DMS 273 treated with DMSO at 0.1 percent for 48 hours (cell line): ENCODE data around the gene PURA.
A peak's percentile ranks its signal among the peaks of the same experiment; 100 is the strongest.
"Not testable (repeated sequence)": the region's sequence is repeated elsewhere in the genome, so short reads cannot be mapped to it uniquely, and the experiment has no call there.

ENCODE experiments used
- DNase-seq: peaks from one replicate; lab custom pipeline; 2025; lab: John Stamatoyannopoulos, UW

PURA gene

DNA sequence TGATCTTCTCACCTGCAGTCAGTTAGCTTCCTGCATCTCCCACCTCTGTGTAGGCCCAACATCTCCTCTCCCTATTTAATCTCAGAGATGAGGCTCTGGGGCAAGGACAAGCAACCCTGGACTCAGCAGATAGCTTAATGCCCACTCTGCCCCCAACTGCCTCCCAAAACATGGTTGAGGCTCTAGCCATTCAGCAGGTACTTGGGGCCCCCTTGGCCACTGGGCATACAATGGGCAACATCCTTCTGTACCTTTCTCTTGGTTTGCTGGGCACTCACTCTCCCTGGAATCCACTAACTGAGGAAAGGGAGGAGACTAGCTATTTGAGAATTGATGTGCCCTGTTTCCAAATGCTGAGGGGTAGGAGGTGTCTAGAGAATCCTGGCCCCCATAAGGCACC is 21.2 kb downstream of the PURA start:
- no peak for DNase-seq

DNA sequence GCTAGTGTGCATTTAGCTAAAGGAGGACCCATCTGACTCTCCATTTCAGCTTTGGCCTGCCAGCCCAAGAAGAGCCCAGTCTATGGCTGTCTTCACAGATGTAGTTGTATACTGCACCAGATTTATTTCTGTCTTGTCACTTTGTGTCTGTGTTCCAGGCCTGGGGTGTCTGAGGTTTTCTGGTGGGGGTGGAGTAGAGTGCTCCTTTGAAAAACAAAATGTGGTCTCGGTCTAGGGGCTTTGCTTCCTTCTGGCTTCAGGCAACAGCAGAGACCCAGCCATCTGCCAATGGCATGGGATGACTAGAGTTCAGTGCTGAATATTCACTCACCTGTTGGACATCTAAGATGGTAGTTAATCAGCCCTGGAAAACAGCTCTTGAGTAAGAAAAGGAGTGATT is 22.7 kb downstream of the PURA start:
- no peak for DNase-seq

GRCh38 chr5:140140435-140140834 is 26.5 kb downstream of the PURA start:
- DNase-seq, result no peak

DNA sequence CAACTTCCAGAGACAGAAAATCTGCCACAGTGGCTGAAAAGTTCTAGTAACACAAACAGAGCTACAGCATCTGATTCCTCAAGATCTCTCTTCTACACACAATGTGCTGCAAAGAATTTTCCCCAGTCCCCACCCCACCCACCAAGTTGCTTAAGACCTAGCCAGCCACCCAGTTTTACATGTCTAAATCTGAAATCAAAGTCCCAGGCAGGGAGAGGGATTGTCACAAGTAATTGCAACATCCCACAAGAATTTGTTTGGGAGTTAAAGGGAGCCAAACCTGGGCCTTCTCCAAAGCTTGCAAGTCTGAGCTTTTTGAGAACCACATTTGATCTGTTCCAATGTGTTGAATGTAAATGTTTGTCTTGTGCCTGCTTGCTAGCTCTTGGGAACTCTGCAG is 27.3 kb downstream of the PURA start:
- no peak for DNase-seq

DNA sequence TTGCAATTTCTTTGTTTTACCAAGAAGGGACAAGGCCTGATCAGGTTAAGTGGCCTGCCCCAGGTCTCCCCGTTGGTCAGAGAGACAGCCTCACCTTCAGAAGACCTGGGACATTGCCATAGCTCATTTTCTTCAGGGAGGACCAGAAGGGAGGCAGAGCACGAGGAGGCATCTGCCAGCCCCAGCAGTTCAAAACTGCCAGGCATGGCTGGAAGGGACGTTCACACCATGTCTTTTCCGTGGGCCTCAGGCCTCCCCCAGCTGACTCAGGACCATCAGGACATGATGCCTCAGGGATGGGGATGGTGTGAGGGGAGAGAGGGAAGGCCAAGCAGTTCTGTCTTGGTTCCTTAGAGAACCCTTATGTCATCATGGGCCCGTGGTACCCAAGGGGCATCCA is 28.3 kb downstream of the PURA start:
- no peak for DNase-seq

- no peak for DNase-seq
Measured at GRCh38 chr5:140142856-140143255, 28.9 kb downstream of the PURA start.

GRCh38 chr5:140143521-140144258 is 29.8 kb downstream of the PURA start:
- DNase-seq, result no peak

DNA sequence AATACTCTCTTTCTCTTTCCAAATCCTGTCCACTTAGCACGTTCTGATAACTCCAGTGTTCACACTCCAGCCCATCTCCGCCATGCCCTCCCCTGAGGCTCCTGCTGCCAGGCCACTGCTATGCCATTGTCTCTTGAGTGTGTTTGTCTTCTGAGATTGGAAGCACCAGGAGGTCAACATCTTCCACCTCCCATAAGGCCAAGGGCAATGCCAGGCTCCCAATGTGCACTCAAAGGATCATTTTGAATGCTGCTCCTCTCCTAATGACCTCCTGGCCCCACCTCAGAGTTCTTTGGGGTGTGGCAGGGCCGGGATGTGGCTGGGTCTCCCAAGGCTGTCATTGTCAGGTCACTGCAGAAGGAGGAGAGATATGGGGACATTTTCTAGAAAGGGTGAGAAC is 31.3 kb downstream of the PURA start:
- no peak for DNase-seq

DNA sequence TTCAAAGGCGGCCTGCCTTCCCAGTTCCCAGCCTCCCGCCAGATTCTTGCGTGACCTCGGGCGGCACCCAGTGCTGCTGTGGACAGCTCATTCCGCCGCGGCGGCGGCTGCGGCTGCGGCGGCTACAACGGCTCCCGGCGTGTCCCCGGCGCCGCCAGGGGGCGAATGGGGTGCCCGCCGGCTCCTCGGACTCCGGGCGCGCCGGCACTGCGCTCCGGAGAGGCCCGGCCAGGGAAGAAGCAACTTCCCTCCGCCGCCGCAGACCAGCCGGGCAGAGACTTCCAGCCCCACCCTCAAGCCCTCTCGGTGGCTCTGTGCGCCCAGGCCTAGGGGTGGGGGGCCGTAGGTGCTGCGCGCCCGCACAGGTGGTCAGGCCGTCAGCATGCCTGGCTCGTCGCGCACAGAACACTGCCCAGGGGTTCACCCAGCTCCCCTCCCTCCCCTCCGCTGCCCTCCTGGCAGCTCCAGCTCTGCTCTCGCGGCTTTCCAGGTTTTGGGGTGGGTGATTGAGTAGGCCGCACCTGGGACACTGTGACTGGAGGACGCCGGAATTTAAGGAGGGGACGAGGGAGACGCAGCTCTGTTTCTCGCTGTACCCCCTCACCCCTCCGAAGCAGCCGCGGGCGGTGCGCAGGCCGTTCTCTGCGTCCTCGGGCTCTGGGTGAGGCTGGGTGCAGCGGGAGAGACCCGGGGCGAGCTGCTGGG is 32.1 kb downstream of the PURA start:
- no peak for DNase-seq

- no peak for DNase-seq
Measured at GRCh38 chr5:140146523-140146842, 32.6 kb downstream of the PURA start.

- no peak for DNase-seq
Measured at GRCh38 chr5:140147460-140147859, 33.6 kb downstream of the PURA start.

- DNase-seq, result no peak
Measured at GRCh38 chr5:140148508-140148907, 34.6 kb downstream of the PURA start.

DNA sequence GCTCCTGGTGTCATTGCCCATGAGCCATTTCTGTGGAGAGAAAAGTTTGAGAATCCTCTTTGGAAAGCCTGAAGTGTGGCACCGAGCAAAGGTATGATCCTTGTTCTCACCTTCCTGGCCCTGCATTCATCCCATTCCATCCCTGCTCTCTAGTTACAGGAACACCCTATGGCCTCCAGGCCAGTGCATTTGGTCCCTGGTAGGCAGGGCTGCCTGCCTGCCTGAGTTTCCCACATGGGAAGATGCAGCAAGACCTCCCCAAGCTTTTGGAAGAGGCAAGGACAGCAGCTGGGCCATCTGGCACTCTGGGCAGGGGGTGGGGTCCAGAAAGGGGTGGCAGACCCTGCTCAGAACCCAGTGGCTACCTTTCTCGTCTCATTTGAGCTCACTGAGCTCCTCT is 36.3 kb downstream of the PURA start:
- DNase-seq, result no peak

- no peak for DNase-seq
Measured at GRCh38 chr5:140151144-140152021, 37.5 kb downstream of the PURA start.

- DNase-seq, result no peak
Measured at GRCh38 chr5:140152022-140152999, 38.4 kb downstream of the PURA start.

- no peak for DNase-seq
Measured at GRCh38 chr5:140153255-140153654, 39.3 kb downstream of the PURA start.

- no peak for DNase-seq
Measured at GRCh38 chr5:140153905-140154304, 40.0 kb downstream of the PURA start.

- DNase-seq, result not testable (repeated sequence)
Measured at GRCh38 chr5:140154710-140155381, 40.9 kb downstream of the PURA start.

- peak; percentile 40 for DNase-seq
Measured at GRCh38 chr5:140157032-140157781, 43.3 kb downstream of the PURA start.
